Gastroesophageal sphincter (tissue), 4 donors: ENCODE data around the gene CEP164. TPM values are rescaled to one million over a fixed set of nuclear protein-coding genes. Genes with fewer than 3 reads are reported as not detected.

Experiments used
- ATAC-seq: fragments of 150-250 bp; one replicate; pipeline ENCODE4 v1.9.1; 2016; ENCODE audit warnings: mild to moderate bottlenecking, moderate library complexity
- H3K27ac ChIP-seq, 4 donors: fragments of 200-600 bp; sonication (generic) in 3 of 4; 1 replicate in 3 of 4; 2 replicates in 1 of 4; pipeline ENCODE4 v1.5.1; 2016 to 2019
- H3K27me3 ChIP-seq: fragments of 200-600 bp; sonication (generic); one replicate; pipeline ENCODE4 v1.5.1; 2019
- H3K36me3 ChIP-seq, 2 donors: fragments of 200-600 bp; sonication (generic); one replicate each; pipeline ENCODE4 v1.5.1; 2019; ENCODE audit warnings: control low read depth in 1 of 2
- H3K4me1 ChIP-seq, 3 donors: fragments of 200-600 bp; sonication (generic); 1 replicate in 2 of 3; 2 replicates in 1 of 3; pipeline ENCODE4 v1.5.1; 2016 to 2019; ENCODE audit warnings: control low read depth in 2 of 3
- H3K4me3 ChIP-seq, 2 donors: fragments of 200-600 bp; sonication (generic); one replicate each; pipeline ENCODE4 v1.5.1; 2019; ENCODE audit warnings: mild to moderate bottlenecking in 1 of 2, moderate library complexity in 1 of 2
- H3K9me3 ChIP-seq, 3 donors: fragments of 200-600 bp; sonication (generic); one replicate each; pipeline ENCODE4 v1.5.1; 2017 to 2019; ENCODE audit warnings: control low read depth in 2 of 3
- EP300 ChIP-seq: sonication (generic); formaldehyde crosslinking; IDR thresholded peaks from one replicate; pipeline ENCODE4 v1.6.1; 2017; ENCODE audit warnings: antibody characterized with exemption, mild to moderate bottlenecking
- POLR2A ChIP-seq, 2 donors: fragments of 450-650 bp; IDR thresholded peaks; one replicate each; pipeline ENCODE4 v1.6.1; 2017; ENCODE audit warnings: antibody characterized with exemption in 2 of 2, mild to moderate bottlenecking in 2 of 2, moderate library complexity in 1 of 2
- POLR2AphosphoS5 ChIP-seq: sonication (generic); formaldehyde crosslinking; IDR thresholded peaks from one replicate; pipeline ENCODE4 v1.6.1; 2017; ENCODE audit warnings: antibody characterized with exemption
- WGBS, 2 donors: methylation state at CpG; one replicate each; pipeline ENCODE4 v1.1.5; 2018; ENCODE audit warnings: low coverage in 1 of 2; 5-methylcytosine and 5-hydroxymethylcytosine counted together
- total RNA-seq, 4 donors: library from RNA; depleted of rRNA; stranded (reverse); fragments of >200 nt; gene quantifications; one replicate each; pipeline ENCODE4 v1.1.0, GENCODE V29; 2016
- TF ChIP-seq, protein P1 (sequence below), 4 experiments: fragments of 200-600 bp in 2 of 4; fragments of 450-650 bp in 2 of 4; sonication (generic) in 1 of 4; IDR thresholded peaks; one replicate each; pipeline ENCODE4 v1.5.1; 2017 to 2019; ENCODE audit warnings: antibody characterized with exemption in 4 of 4, mild to moderate bottlenecking in 2 of 4, moderate library complexity in 2 of 4

CEP164 gene
- total RNA-seq, 4 donors from 2014 or later: 22.3 to 26.3 (median 25.0) TPM

- no peaks in the 10 kb centered on the region for H3K27me3 ChIP-seq
- 96 to 100% methylated on average over 2 to 5 of the region's 7 CpGs for WGBS, 2 donors
- no peaks in the 10 kb centered on the region for H3K4me1 ChIP-seq
- no peak overlapping the region for H3K4me3 ChIP-seq
- ATAC-seq: no peak
- TF ChIP-seq, protein P1, sequence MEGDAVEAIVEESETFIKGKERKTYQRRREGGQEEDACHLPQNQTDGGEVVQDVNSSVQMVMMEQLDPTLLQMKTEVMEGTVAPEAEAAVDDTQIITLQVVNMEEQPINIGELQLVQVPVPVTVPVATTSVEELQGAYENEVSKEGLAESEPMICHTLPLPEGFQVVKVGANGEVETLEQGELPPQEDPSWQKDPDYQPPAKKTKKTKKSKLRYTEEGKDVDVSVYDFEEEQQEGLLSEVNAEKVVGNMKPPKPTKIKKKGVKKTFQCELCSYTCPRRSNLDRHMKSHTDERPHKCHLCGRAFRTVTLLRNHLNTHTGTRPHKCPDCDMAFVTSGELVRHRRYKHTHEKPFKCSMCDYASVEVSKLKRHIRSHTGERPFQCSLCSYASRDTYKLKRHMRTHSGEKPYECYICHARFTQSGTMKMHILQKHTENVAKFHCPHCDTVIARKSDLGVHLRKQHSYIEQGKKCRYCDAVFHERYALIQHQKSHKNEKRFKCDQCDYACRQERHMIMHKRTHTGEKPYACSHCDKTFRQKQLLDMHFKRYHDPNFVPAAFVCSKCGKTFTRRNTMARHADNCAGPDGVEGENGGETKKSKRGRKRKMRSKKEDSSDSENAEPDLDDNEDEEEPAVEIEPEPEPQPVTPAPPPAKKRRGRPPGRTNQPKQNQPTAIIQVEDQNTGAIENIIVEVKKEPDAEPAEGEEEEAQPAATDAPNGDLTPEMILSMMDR (IDR thresholded peaks at IDR 0.05): no peak
- TF ChIP-seq EP300 (no peak), POLR2A (IDR thresholded peaks at IDR 0.05) (no peak), POLR2AphosphoS5 (no peak)
- no peak overlapping the region for H3K27ac ChIP-seq
- H3K9me3 ChIP-seq: no peaks in the 10 kb centered on the region
- H3K36me3 ChIP-seq: peaks cover 0 to 75% of the 10 kb centered on the region in 2 donors
These were observed 45.8 kb upstream of the CEP164 start for GRCh38 chr11:117281869-117282268.

DNA sequence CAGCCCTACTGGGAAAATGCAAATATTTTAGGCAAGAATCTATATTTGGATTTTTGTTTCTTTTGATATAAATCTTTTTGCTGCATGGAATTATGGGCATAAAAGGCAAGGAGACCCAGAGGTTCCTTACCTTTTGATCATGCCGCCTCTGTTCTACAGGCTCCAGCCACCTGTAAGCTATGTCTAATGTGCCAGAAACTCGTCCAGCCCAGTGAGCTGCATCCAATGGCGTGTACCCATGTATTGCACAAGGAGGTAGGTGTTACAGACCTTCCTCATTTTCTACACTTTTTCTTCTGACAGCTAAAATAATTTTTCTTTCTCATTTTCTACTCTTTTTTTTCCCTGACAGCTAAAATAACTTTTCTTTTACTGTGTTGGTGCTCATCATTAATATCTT lies 44.7 kb upstream of the CEP164 start:
- no peak for TF ChIP-seq POLR2AphosphoS5
- TF ChIP-seq, protein P1 (IDR thresholded peaks at IDR 0.05): no peak
- no peak for TF ChIP-seq POLR2A (IDR thresholded peaks at IDR 0.05)
- no peak for TF ChIP-seq EP300
- no peaks in the 10 kb centered on the region for H3K4me1 ChIP-seq
- H3K27me3 ChIP-seq: no peaks in the 10 kb centered on the region
- ATAC-seq: no peak
- WGBS, 2 donors: 86 to 100% methylated on average over 1 to 3 of the region's 3 CpGs
- H3K36me3 ChIP-seq: peaks cover 0 to 86% of the 10 kb centered on the region in 2 donors
- no peak overlapping the region for H3K27ac ChIP-seq
- H3K9me3 ChIP-seq: no peaks in the 10 kb centered on the region
- no peak overlapping the region for H3K4me3 ChIP-seq

DNA sequence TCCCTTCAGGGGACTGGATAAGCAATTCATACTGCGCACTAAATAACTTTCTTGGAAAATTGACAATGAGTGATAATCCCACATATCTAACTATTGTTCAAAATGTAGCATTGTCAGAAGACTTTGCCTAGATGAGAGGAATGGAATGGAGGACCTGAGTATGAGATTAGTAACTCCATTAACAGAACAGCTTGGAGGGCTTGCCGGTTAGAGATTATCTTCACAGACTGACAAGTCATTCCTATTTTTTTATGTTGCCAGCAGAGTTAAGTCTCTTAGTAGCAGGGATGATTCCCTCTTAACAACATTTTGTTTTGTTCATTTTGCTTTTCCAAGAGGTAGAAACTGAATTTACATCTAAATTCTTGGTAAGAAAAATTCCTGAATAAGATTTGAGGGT lies 43.6 kb upstream of the CEP164 start:
- H3K4me3 ChIP-seq: no peak overlapping the region
- H3K27ac ChIP-seq: no peak overlapping the region
- WGBS, 2 donors: 88 to 94% methylated on average over 2 of the region's 2 CpGs
- ATAC-seq: no peak
- TF ChIP-seq, protein P1 (IDR thresholded peaks at IDR 0.05): no peak
- TF ChIP-seq POLR2AphosphoS5 (no peak), POLR2A (IDR thresholded peaks at IDR 0.05) (no peak), EP300 (no peak)
- H3K36me3 ChIP-seq: peaks cover 0 to 97% of the 10 kb centered on the region in 2 donors
- no peaks in the 10 kb centered on the region for H3K4me1 ChIP-seq
- no peaks in the 10 kb centered on the region for H3K27me3 ChIP-seq
- no peaks in the 10 kb centered on the region for H3K9me3 ChIP-seq

DNA sequence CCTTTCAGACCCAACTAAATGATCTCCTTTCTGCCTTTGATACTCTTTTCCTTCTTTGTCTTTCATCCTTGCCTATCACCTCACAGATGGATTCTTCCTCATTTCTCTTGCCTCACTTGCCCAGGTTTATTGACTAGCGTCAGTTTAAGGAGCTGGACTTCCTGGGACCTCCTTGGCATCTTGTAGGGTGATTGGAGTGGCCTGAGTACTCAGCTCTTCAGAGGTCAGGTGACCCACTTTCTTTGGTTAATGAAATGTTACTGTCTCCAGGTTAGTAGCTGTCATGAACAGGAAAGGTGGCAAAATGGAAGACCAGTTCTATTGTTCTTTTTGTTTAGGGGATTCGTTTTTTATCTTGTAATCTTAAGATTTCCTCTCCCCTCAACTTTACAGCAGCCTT lies 41.1 kb upstream of the CEP164 start:
- Histone ChIP-seq H3K27ac (no peak overlapping the region), H3K4me3 (no peak overlapping the region), H3K36me3 (peaks cover 0 to 100% of the 10 kb centered on the region in 2 donors), H3K4me1 (no peaks in the 10 kb centered on the region), H3K9me3 (no peaks in the 10 kb centered on the region), H3K27me3 (no peaks in the 10 kb centered on the region)
- TF ChIP-seq EP300 (no peak), POLR2A (IDR thresholded peaks at IDR 0.05) (no peak), POLR2AphosphoS5 (no peak)
- TF ChIP-seq, protein P1 (IDR thresholded peaks at IDR 0.05): no peak
- no peak for ATAC-seq
- 80% methylated on average over 2 of the region's 2 CpGs; no CpG with 5 or more reads in 1 of the 2 donors for WGBS, 2 donors

- no peaks in the 10 kb centered on the region for H3K9me3 ChIP-seq
- no peak for ATAC-seq
- H3K27ac ChIP-seq: no peak overlapping the region
- peaks cover 0 to 98% of the 10 kb centered on the region in 2 donors for H3K36me3 ChIP-seq
- H3K4me3 ChIP-seq: no peak overlapping the region
- no peaks in the 10 kb centered on the region for H3K4me1 ChIP-seq
- TF ChIP-seq POLR2A (IDR thresholded peaks at IDR 0.05): no peak
- TF ChIP-seq, protein P1 (IDR thresholded peaks at IDR 0.05): no peak
- no peak for TF ChIP-seq POLR2AphosphoS5
- TF ChIP-seq EP300: no peak
- 33 to 89% methylated on average over 1 to 2 of the region's 3 CpGs for WGBS, 2 donors
- H3K27me3 ChIP-seq: no peaks in the 10 kb centered on the region
These were observed 40.0 kb upstream of the CEP164 start for GRCh38 chr11:117287668-117288067.
